ENCODE data around the gene SCG5. TPM values are rescaled to one million over a fixed set of nuclear protein-coding genes. Genes with fewer than 3 reads are reported as not detected.

Gene SCG5
- total and polyA plus RNA-seq, 2 donors (not counting 3 experiments of a cell fraction or from before 2014, with no cell fraction given): 3.3 to 3.9 TPM

GRCh38 chr15:32735989-32736700, 94.6 kb downstream of the SCG5 start:
- dilution Hi-C loops (cut with MboI; ENCODE audit: extremely low pct_ligation_motif_present, low sequenced_read_pairs): no loop called here
- H3K27me3 ChIP-seq (ENCODE audit: control insufficient read depth in 2 of 2, insufficient read depth in 2 of 2, low read length in 2 of 2): peaks cover 17 to 42% of the 10 kb centered on the region in 2 experiments

More at GRCh38 chr15:32735989-32736700, 94.6 kb downstream of the SCG5 start:
- intact Hi-C loops (cut with micrococcal nuclease): loop anchor here (10.0 kb wide), 1 partner anchor 61 kb away; no protein-coding TSS in a partner anchor
- Histone ChIP-seq H3K36me3 (ENCODE audit: control insufficient read depth in 2 of 2, extremely low read depth in 1 of 2, insufficient read depth in 2 of 2, low read length in 2 of 2) (no peaks in the 10 kb centered on the region), H4K20me1 (replicated peaks; ENCODE audit: control insufficient read depth, extremely low read depth, insufficient read depth, low read length) (no peaks in the 10 kb centered on the region), H3K9me1 (replicated peaks; ENCODE audit: control insufficient read depth, extremely low read depth, insufficient read depth, low read length) (no peaks in the 10 kb centered on the region), H3K9ac (replicated peaks; ENCODE audit: extremely low read depth, insufficient read depth, low read length) (no peak overlapping the region), H3K4me3 (replicated peaks in 1 of 3; ENCODE audit: insufficient read depth in 1 of 3, low read depth in 1 of 3, low read length in 3 of 3) (no peak overlapping the region), H2AFZ (ENCODE audit: low read depth, low read length) (no peak overlapping the region), H3K4me2 (ENCODE audit: insufficient read depth, low read length) (no peak overlapping the region), H3K9me3 (replicated peaks; ENCODE audit: control insufficient read depth, insufficient read depth, low read length) (no peaks in the 10 kb centered on the region), H3K27ac (ENCODE audit: insufficient read depth, low read depth, low read length) (no peak overlapping the region), H3K4me1 (ENCODE audit: control insufficient read depth, extremely low read depth, insufficient read depth, low read length) (no peaks in the 10 kb centered on the region), H3K79me2 (ENCODE audit: control insufficient read depth, insufficient read depth, low read length) (no peaks in the 10 kb centered on the region)
- CTCF ChIA-PET: interaction anchor here (0.9 to 1.3 kb wide), 4 partner anchors 8 to 200 kb away, joined by 3 to 5 read pairs (median 3); no protein-coding TSS in a partner anchor
- BruUV-seq (replicated peaks): no TSS peak
- no peak for DNase-seq (ENCODE audit: low read depth, low spot score)
- FAIRE-seq: no peak
- POLR2A ChIA-PET: no interaction called here
- TF ChIP-seq, protein P1, sequence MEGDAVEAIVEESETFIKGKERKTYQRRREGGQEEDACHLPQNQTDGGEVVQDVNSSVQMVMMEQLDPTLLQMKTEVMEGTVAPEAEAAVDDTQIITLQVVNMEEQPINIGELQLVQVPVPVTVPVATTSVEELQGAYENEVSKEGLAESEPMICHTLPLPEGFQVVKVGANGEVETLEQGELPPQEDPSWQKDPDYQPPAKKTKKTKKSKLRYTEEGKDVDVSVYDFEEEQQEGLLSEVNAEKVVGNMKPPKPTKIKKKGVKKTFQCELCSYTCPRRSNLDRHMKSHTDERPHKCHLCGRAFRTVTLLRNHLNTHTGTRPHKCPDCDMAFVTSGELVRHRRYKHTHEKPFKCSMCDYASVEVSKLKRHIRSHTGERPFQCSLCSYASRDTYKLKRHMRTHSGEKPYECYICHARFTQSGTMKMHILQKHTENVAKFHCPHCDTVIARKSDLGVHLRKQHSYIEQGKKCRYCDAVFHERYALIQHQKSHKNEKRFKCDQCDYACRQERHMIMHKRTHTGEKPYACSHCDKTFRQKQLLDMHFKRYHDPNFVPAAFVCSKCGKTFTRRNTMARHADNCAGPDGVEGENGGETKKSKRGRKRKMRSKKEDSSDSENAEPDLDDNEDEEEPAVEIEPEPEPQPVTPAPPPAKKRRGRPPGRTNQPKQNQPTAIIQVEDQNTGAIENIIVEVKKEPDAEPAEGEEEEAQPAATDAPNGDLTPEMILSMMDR (IDR thresholded peaks at IDR 0.05; ENCODE audit: extremely low read depth in 1 of 2, insufficient read depth in 1 of 2, low read depth in 1 of 2, low read length in 2 of 2): no peak
- TF ChIP-seq EZH2 (IDR thresholded peaks at IDR 0.05; ENCODE audit: borderline replicate concordance, low read depth, low read length, severe bottlenecking) (no peak), JUN (IDR thresholded peaks at IDR 0.05; ENCODE audit: borderline replicate concordance, insufficient read depth, insufficient read length, low read depth) (no peak), FOS (IDR thresholded peaks at IDR 0.05; ENCODE audit: borderline replicate concordance, insufficient read depth, low read length) (no peak)
